Esophagus squamous epithelium (tissue), 5 donors: Measurements from ENCODE around the gene SGO1. TPM values are rescaled to one million over a fixed set of nuclear protein-coding genes. Genes with fewer than 3 reads are reported as not detected.

Experiments used
- DNase-seq: peaks from one replicate; lab custom pipeline; 2025; lab: John Stamatoyannopoulos, UW
- H3K27ac ChIP-seq, 4 donors: fragments of 200-600 bp; sonication (generic); one replicate each; pipeline ENCODE4 v1.5.1; 2016 to 2019; ENCODE audit warnings: mild to moderate bottlenecking in 1 of 4
- H3K27me3 ChIP-seq, 4 donors: fragments of 200-600 bp; sonication (generic); 1 replicate in 3 of 4; 2 replicates in 1 of 4; pipeline versions ENCODE4 v1.5.1 to v1.6.0; 2017 to 2021; ENCODE audit warnings: antibody characterized with exemption in 1 of 4
- H3K36me3 ChIP-seq, 3 donors: fragments of 200-600 bp; sonication (generic); one replicate each; pipeline ENCODE4 v1.5.1; 2016 to 2019
- H3K4me1 ChIP-seq, 3 donors: fragments of 200-600 bp; sonication (generic); one replicate each; pipeline ENCODE4 v1.5.1; 2017 to 2019
- H3K4me3 ChIP-seq, 4 donors: fragments of 200-600 bp; sonication (generic); 1 replicate in 3 of 4; 2 replicates in 1 of 4; pipeline ENCODE4 v1.5.1; 2016 to 2019; ENCODE audit warnings: mild to moderate bottlenecking in 2 of 4, moderate library complexity in 1 of 4
- H3K9me3 ChIP-seq, 3 donors: fragments of 200-600 bp; sonication (generic); one replicate each; pipeline ENCODE4 v1.5.1; 2016 to 2019
- POLR2A ChIP-seq, 4 donors: fragments of 450-650 bp; IDR thresholded peaks; one replicate each; pipeline ENCODE4 v1.6.1; 2017; ENCODE audit warnings: antibody characterized with exemption in 4 of 4, mild to moderate bottlenecking in 4 of 4, moderate library complexity in 3 of 4
- WGBS, 2 donors: methylation state at CpG; one replicate each; pipeline ENCODE4 v1.1.5; 2018; 5-methylcytosine and 5-hydroxymethylcytosine counted together
- intact Hi-C: fragments of 100-400 bp; cut with DNase I; formaldehyde crosslinking; loops from one replicate; pipeline ENCODE4 v1.15.0; 2022
- total RNA-seq, 4 donors: library from RNA; depleted of rRNA; stranded (reverse); fragments of >200 nt; gene quantifications; one replicate each; pipeline ENCODE4 v1.1.0, GENCODE V29; 2016
- TF ChIP-seq, protein P1 (sequence below), 6 experiments: fragments of 450-650 bp in 4 of 6; fragments of 200-600 bp in 2 of 6; sonication (generic) in 2 of 6; IDR thresholded peaks; one replicate each; pipeline ENCODE4 v1.5.1; 2016 to 2019; ENCODE audit warnings: antibody characterized with exemption in 6 of 6, mild to moderate bottlenecking in 4 of 6, moderate library complexity in 4 of 6
- donor health status: DM: yes; HTN: yes; CAD: no.

SGO1 gene
- 1 to 10 TPM; 1.3 to 9.8 (median 5.7) TPM for total RNA-seq

GRCh38 chr3:20185679-20186599 is at the start of gene SGO1:
Gene SGO1, minus strand, starts transcription at chr3:20186206. Its CDS starts 2,179 bp downstream, at chr3:20184027.
- intact Hi-C loops, result loop anchor here (10.0 kb wide), 2 partner anchors 141 to 291 kb away; partner anchors contain the start of gene KAT2B
- 0 to 1% methylated on average over 43 to 44 of the region's 65 CpGs for WGBS, 2 donors

GRCh38 chr3:20235796-20236195 is 49.8 kb upstream of the SGO1 start:
- WGBS, 2 donors, result 82 to 88% methylated on average over 7 of the region's 7 CpGs
- H3K27me3 ChIP-seq, result no peaks in the 10 kb centered on the region
- H3K27ac ChIP-seq, result no peak overlapping the region
- no peak overlapping the region for H3K4me3 ChIP-seq
- no peak for DNase-seq
- H3K4me1 ChIP-seq, result peaks cover 0 to 11% (median 0%) of the 10 kb centered on the region in 3 donors
- no peaks in the 10 kb centered on the region for H3K9me3 ChIP-seq
- intact Hi-C loops, result no loop called here
- no peaks in the 10 kb centered on the region for H3K36me3 ChIP-seq
- TF ChIP-seq POLR2A (IDR thresholded peaks at IDR 0.05), result no peak
- TF ChIP-seq, protein P1, sequence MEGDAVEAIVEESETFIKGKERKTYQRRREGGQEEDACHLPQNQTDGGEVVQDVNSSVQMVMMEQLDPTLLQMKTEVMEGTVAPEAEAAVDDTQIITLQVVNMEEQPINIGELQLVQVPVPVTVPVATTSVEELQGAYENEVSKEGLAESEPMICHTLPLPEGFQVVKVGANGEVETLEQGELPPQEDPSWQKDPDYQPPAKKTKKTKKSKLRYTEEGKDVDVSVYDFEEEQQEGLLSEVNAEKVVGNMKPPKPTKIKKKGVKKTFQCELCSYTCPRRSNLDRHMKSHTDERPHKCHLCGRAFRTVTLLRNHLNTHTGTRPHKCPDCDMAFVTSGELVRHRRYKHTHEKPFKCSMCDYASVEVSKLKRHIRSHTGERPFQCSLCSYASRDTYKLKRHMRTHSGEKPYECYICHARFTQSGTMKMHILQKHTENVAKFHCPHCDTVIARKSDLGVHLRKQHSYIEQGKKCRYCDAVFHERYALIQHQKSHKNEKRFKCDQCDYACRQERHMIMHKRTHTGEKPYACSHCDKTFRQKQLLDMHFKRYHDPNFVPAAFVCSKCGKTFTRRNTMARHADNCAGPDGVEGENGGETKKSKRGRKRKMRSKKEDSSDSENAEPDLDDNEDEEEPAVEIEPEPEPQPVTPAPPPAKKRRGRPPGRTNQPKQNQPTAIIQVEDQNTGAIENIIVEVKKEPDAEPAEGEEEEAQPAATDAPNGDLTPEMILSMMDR (IDR thresholded peaks at IDR 0.05), result no peak

More at GRCh38 chr3:20185679-20186599, at the start of gene SGO1:
- Histone ChIP-seq H3K4me1 (peaks cover 0 to 32% (median 8%) of the 10 kb centered on the region in 3 donors), H3K9me3 (no peaks in the 10 kb centered on the region), H3K4me3 (peak within 1 kb of the TSS; percentile 56 to 74 (median 72)), H3K27me3 (no peaks in the 10 kb centered on the region), H3K27ac (peak within 1 kb of the TSS; percentile 87 to 96 (median 92)), H3K36me3 (no peaks in the 10 kb centered on the region)
- peak in 3 of 4 donors; percentile 61 to 82 (median 74) for TF ChIP-seq POLR2A (IDR thresholded peaks at IDR 0.05)
- TF ChIP-seq, protein P1 (IDR thresholded peaks at IDR 0.05), result peak in 2 of 6 experiments; percentile 9
- DNase-seq, result peak; percentile 98

- WGBS, 2 donors, result 72 to 77% methylated on average over 2 of the region's 2 CpGs
- Histone ChIP-seq H3K36me3 (no peaks in the 10 kb centered on the region), H3K9me3 (no peaks in the 10 kb centered on the region), H3K4me3 (no peak overlapping the region), H3K4me1 (no peaks in the 10 kb centered on the region), H3K27me3 (no peaks in the 10 kb centered on the region), H3K27ac (no peak overlapping the region)
- no peak for DNase-seq
- intact Hi-C loops, result no loop called here
- TF ChIP-seq POLR2A (IDR thresholded peaks at IDR 0.05), result no peak
- TF ChIP-seq, protein P1 (IDR thresholded peaks at IDR 0.05), result no peak
Observed at GRCh38 chr3:20232906-20233780, 47.1 kb upstream of the SGO1 start.

DNA sequence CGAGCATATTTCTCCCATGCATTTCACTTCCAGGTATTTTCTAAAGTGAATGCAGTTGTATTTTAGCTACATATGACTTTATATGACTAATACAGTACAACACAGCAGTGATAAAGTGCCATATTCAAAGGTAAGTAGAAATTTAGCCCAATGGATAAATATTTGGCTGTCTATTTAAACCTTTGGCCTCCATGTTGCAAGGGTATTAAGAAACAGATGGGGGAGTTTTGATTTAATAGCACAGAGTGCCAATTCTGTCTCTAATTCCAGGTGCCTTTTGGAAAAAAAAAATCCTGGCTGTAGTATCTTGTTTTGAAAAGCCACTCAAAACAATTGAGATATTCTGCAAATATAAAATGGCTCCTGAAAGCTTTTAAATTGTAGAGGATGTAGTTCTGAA is 44.9 kb upstream of the SGO1 start:
- TF ChIP-seq POLR2A (IDR thresholded peaks at IDR 0.05), result no peak
- TF ChIP-seq, protein P1 (IDR thresholded peaks at IDR 0.05), result no peak
- intact Hi-C loops, result no loop called here
- H3K27ac ChIP-seq, result no peak overlapping the region
- no peaks in the 10 kb centered on the region for H3K9me3 ChIP-seq
- no peak overlapping the region for H3K4me3 ChIP-seq
- WGBS, 2 donors, result 87 to 93% methylated on average over 1 of the region's 1 CpG
- H3K27me3 ChIP-seq, result no peaks in the 10 kb centered on the region
- no peaks in the 10 kb centered on the region for H3K36me3 ChIP-seq
- peaks cover 0 to 1% (median 0%) of the 10 kb centered on the region in 3 donors for H3K4me1 ChIP-seq
- no peak for DNase-seq
